HepG2 (cell line): Measurements from ENCODE around the gene PRODH. TPM values are rescaled to one million over a fixed set of nuclear protein-coding genes. Genes with fewer than 3 reads are reported as not detected.

Experiments used
- ATAC-seq: fragments of 200-7000 bp; cut with Tn5 transposase; 3 replicates; pipeline ENCODE4 v1.9.1; 2020; ENCODE audit warnings: mild to moderate bottlenecking, moderate library complexity
- BruUV-seq: library from RNA; stranded (reverse); fragments of 400-500 nt; replicated peaks from 2 replicates; lab custom pipeline; 2021; lab: Mats Ljungman, UMichigan
- CTCF ChIA-PET: fragments of 300-600 bp; formaldehyde crosslinking; extraction: SDS; loops from one replicate; lab custom pipeline; 2021; ENCODE audit warnings: low total read pairs, inconsistent platforms, low intra/inter-chr PET ratio; lab: Yijun Ruan, JAX
- POLR2A ChIA-PET: fragments of 350-600 bp; sonication (Branson Sonifier 250); formaldehyde crosslinking; loops from one replicate; lab custom pipeline; 2020; ENCODE audit warnings: antibody characterized with exemption, inconsistent platforms; lab: Yijun Ruan, JAX
- DNase-seq: peaks from one replicate; pipeline ENCODE4 v3.0.0-alpha.2; 2015; ENCODE audit warnings: low spot score
- FAIRE-seq: peaks from 3 replicates; lab custom pipeline; 2011; peaks lifted over from hg19 to GRCh38; lab: Jason Lieb, UNC
- H2AFZ ChIP-seq: one replicate; pipeline ENCODE4 v1.6.1; 2011; ENCODE audit warnings: low read length, inconsistent platforms
- H3K27ac ChIP-seq: fragments of 300-600 bp; 3 replicates; pipeline ENCODE4 v1.8.0; 2011; ENCODE audit warnings: mixed run types, mild to moderate bottlenecking, mixed read lengths, low read length, inconsistent platforms; ENCODE audit not compliant: insufficient read depth; ENCODE audit errors: extremely low read length
- H3K27me3 ChIP-seq, 2 experiments: fragments of 200-600 bp in 1 of 2; 2 replicates in 1 of 2; 3 replicates in 1 of 2; pipeline versions ENCODE4 v1.6.0 to v1.8.0; 2011; ENCODE audit warnings: low read length in 2 of 2, mild to moderate bottlenecking in 2 of 2, moderate library complexity in 2 of 2, inconsistent platforms in 1 of 2; ENCODE audit not compliant: insufficient read depth in 2 of 2, control insufficient read depth in 1 of 2
- H3K36me3 ChIP-seq, 2 experiments: fragments of 200-600 bp in 1 of 2; replicated peaks in 1 of 2; 2 replicates in 1 of 2; 3 replicates in 1 of 2; pipeline versions ENCODE4 v1.5.1 to v1.8.0; 2011; ENCODE audit warnings: low read length in 2 of 2, inconsistent platforms in 1 of 2; ENCODE audit not compliant: insufficient read depth in 2 of 2, control insufficient read depth in 1 of 2
- H3K4me1 ChIP-seq: 2 replicates; pipeline ENCODE4 v1.5.1; 2012; ENCODE audit warnings: low read length, inconsistent platforms; ENCODE audit not compliant: insufficient read depth
- H3K4me2 ChIP-seq: 2 replicates; pipeline ENCODE4 v1.6.0; 2011; ENCODE audit warnings: low read depth, low read length, inconsistent platforms
- H3K4me3 ChIP-seq, 3 experiments: fragments of 200-600 bp in 1 of 3; sonication (generic), shearing (Covaris generic) in 1 of 3; replicated peaks in 1 of 3; 2 replicates each; pipeline ENCODE4 v1.5.1; 2011 to 2016; ENCODE audit warnings: low read length in 3 of 3, inconsistent platforms in 2 of 3, low read depth in 2 of 3, mild to moderate bottlenecking in 2 of 3, control low read depth in 1 of 3, mixed read lengths in 1 of 3; ENCODE audit not compliant: insufficient read depth in 1 of 3
- H3K79me2 ChIP-seq: one replicate; pipeline ENCODE4 v1.6.1; 2011; ENCODE audit warnings: low read length, inconsistent platforms; ENCODE audit not compliant: insufficient read depth
- H3K9ac ChIP-seq: 2 replicates; pipeline ENCODE4 v1.6.0; 2011; ENCODE audit warnings: mild to moderate bottlenecking, low read depth, low read length, inconsistent platforms; ENCODE audit not compliant: insufficient read depth
- H3K9me3 ChIP-seq: 2 replicates; pipeline ENCODE4 v1.5.1; 2012; ENCODE audit warnings: mild to moderate bottlenecking, low read length
- H4K20me1 ChIP-seq: 2 replicates; pipeline ENCODE4 v1.6.0; 2011; ENCODE audit warnings: inconsistent platforms, mild to moderate bottlenecking, low read length, moderate library complexity; ENCODE audit not compliant: insufficient read depth
- ASH2L ChIP-seq: fragments of 300-600, 200-600 bp; sonication (generic); IDR thresholded peaks from 2 replicates; pipeline ENCODE4 v1.7.0; 2017; ENCODE audit warnings: low read depth, mild to moderate bottlenecking, moderate library complexity, mixed read lengths, low read length; ENCODE audit not compliant: insufficient read length
- DNMT3B ChIP-seq: conservative IDR thresholded peaks from 2 replicates; pipeline ENCODE4 v1.6.1; 2016; ENCODE audit warnings: missing biosample characterization, control low read depth
- GABPB1 ChIP-seq: IDR thresholded peaks from 2 replicates; pipeline ENCODE4 v1.6.1; 2016; ENCODE audit warnings: mild to moderate bottlenecking, missing genetic modification reagents, moderate library complexity, missing compliant biosample characterization
- HBP1 ChIP-seq: IDR thresholded peaks from 2 replicates; pipeline ENCODE4 v1.6.1; 2016; ENCODE audit warnings: low read depth, control low read depth
- ONECUT2 ChIP-seq: sonication (generic); formaldehyde crosslinking; IDR thresholded peaks from 2 replicates; pipeline ENCODE4 v1.4.0; 2020; ENCODE audit warnings: missing genetic modification reagents
- PAWR ChIP-seq: sonication (generic); formaldehyde crosslinking; IDR thresholded peaks from 2 replicates; pipeline ENCODE4 v1.4.0; 2020; ENCODE audit warnings: missing genetic modification reagents, mild to moderate bottlenecking, borderline replicate concordance
- PITX1 ChIP-seq: sonication (generic); formaldehyde crosslinking; IDR thresholded peaks from 2 replicates; pipeline ENCODE4 v1.5.1; 2020; ENCODE audit warnings: mild to moderate bottlenecking, missing genetic modification reagents
- POLR2A ChIP-seq, 2 experiments: IDR thresholded peaks; 2 replicates each; pipeline ENCODE4 v1.6.1; 2011; ENCODE audit warnings: low read depth in 2 of 2, low read length in 2 of 2, mild to moderate bottlenecking in 1 of 2, moderate library complexity in 1 of 2; ENCODE audit not compliant: insufficient read depth in 1 of 2
- RORA ChIP-seq: sonication (generic); formaldehyde crosslinking; IDR thresholded peaks from 2 replicates; pipeline ENCODE4 v1.5.0; 2020; ENCODE audit warnings: mild to moderate bottlenecking, missing genetic modification reagents, moderate library complexity
- SALL1 ChIP-seq: sonication (generic); formaldehyde crosslinking; IDR thresholded peaks from 2 replicates; pipeline ENCODE4 v1.8.0; 2022; ENCODE audit warnings: mild to moderate bottlenecking, missing genetic modification reagents
- SAP130 ChIP-seq: IDR thresholded peaks from 2 replicates; pipeline ENCODE4 v1.6.1; 2016; ENCODE audit warnings: low read depth
- TGIF2 ChIP-seq: IDR thresholded peaks from 2 replicates; pipeline ENCODE4 v1.6.1; 2016; ENCODE audit warnings: control low read depth, missing compliant biosample characterization
- WIZ ChIP-seq: sonication (generic); formaldehyde crosslinking; IDR thresholded peaks from 2 replicates; pipeline ENCODE4 v1.5.1; 2020; ENCODE audit warnings: mild to moderate bottlenecking, missing genetic modification reagents
- XBP1 ChIP-seq: sonication (generic); formaldehyde crosslinking; IDR thresholded peaks from 2 replicates; pipeline ENCODE4 v1.5.0; 2020; ENCODE audit warnings: missing genetic modification reagents
- ZNF234 ChIP-seq: sonication (generic); formaldehyde crosslinking; conservative IDR thresholded peaks from 2 replicates; pipeline ENCODE4 v1.5.1; 2020; ENCODE audit warnings: mild to moderate bottlenecking, missing genetic modification reagents
- ZNF619 ChIP-seq: sonication (generic); formaldehyde crosslinking; IDR thresholded peaks from 2 replicates; pipeline ENCODE4 v1.4.0; 2020; ENCODE audit warnings: mild to moderate bottlenecking, missing genetic modification reagents
- ZSCAN21 ChIP-seq: sonication (generic); formaldehyde crosslinking; IDR thresholded peaks from 2 replicates; pipeline ENCODE4 v1.8.0; 2022; ENCODE audit warnings: mild to moderate bottlenecking, missing genetic modification reagents, moderate library complexity, borderline replicate concordance
- WGBS: methylation state at CpG from one replicate; pipeline ENCODE4 v1.1.6; 2017; ENCODE audit warnings: low lambda C conversion rate; 5-methylcytosine and 5-hydroxymethylcytosine counted together
- in situ Hi-C: cut with HindIII; loops from 2 replicates; pipeline ENCODE4 v1.10.0; 2017; ENCODE audit warnings: low pct_unique_long_range_greater_than_20kb; ENCODE audit not compliant: extremely low pct_ligation_motif_present
- intact Hi-C: fragments of 100-400 bp; cut with micrococcal nuclease; formaldehyde crosslinking; loops from one replicate; pipeline ENCODE4 v1.10.0; 2022; ENCODE audit not compliant: unreplicated experiment
- polyA plus RNA-seq, 8 experiments: library from polyadenylated mRNA; depleted of rRNA in 3 of 8; stranded (reverse) in 7 of 8; unstranded in 1 of 8; fragments of >200 nt; fragmentation: Illumina TruSeq in 4 of 8; extraction: Trizol in 4 of 8; gene quantifications; 2 replicates each; pipeline versions ENCODE4 v1.2.1 to v1.2.3, GENCODE V29; 2011 to 2016; ENCODE audit warnings: low read depth in 4 of 8, missing spikeins in 1 of 8, mixed read lengths in 1 of 8; ENCODE audit not compliant: insufficient read depth in 1 of 8
- total RNA-seq, 5 experiments: library from RNA; depleted of rRNA; stranded (reverse); fragments of >200 nt; fragmentation: Illumina TruSeq; extraction: Trizol; gene quantifications; 2 replicates each; pipeline ENCODE4 v1.2.3, GENCODE V29; 2016; ENCODE audit warnings: low read depth in 1 of 5
- TF ChIP-seq, protein P1 (sequence below): sonication (generic); formaldehyde crosslinking; IDR thresholded peaks from 2 replicates; pipeline ENCODE4 v1.4.0; 2020; ENCODE audit warnings: missing genetic modification reagents
- TF ChIP-seq, protein P2 (sequence below): IDR thresholded peaks from 2 replicates; pipeline ENCODE4 v1.4.0; 2020; ENCODE audit warnings: mild to moderate bottlenecking, missing genetic modification reagents

PRODH gene
- total and polyA plus RNA-seq, 2 of the 13 experiments (the other 11 are each of a cell fraction or from before 2014, with no cell fraction given), result 0.29 to 0.30 TPM

GRCh38 chr22:18968011-18968749, 32.1 kb upstream of the PRODH start:
- H3K36me3 ChIP-seq, result no peaks in the 10 kb centered on the region
- H3K9ac ChIP-seq, result no peak overlapping the region
- ATAC-seq (peak; percentile 36), DNase-seq (no peak), FAIRE-seq (no peak)
- H3K27me3 ChIP-seq, result peaks cover 1 to 19% of the 10 kb centered on the region in 2 experiments; a peak in 3 of 5 replicates
- BruUV-seq, result no TSS peak
- H3K4me3 ChIP-seq, result no peak overlapping the region
- in situ Hi-C loops, result loop anchor here (25.0 kb wide), 2 partner anchors 1194 to 1319 kb away; partner anchors contain the start of gene CCDC188
- H3K4me2 ChIP-seq, result no peak overlapping the region
- ChIA-PET POLR2A (no interaction called here), CTCF (no interaction called here)
- H3K9me3 ChIP-seq, result no peaks in the 10 kb centered on the region
- H3K4me1 ChIP-seq, result peaks cover 3% of the 10 kb centered on the region; the same call in 1 of the 2 replicates
- H3K27ac ChIP-seq, result no peak overlapping the region
- H4K20me1 ChIP-seq, result 0 out of 2 replicates have a peak, but pooled peaks cover 6% of the 10 kb centered on the region
- no peaks in the 10 kb centered on the region for H3K79me2 ChIP-seq
- 32% methylated on average over 12 of the region's 20 CpGs for WGBS
- intact Hi-C loops, result no loop called here
- no peak overlapping the region for H2AFZ ChIP-seq
- TF ChIP-seq PAWR (CRISPR knock-in tag), result no peak
- TF ChIP-seq POLR2A (IDR thresholded peaks at IDR 0.05; ENCODE audit: insufficient read depth in 1 of 2, low read depth in 2 of 2, low read length in 2 of 2), result no peak
- TF ChIP-seq, protein P1, sequence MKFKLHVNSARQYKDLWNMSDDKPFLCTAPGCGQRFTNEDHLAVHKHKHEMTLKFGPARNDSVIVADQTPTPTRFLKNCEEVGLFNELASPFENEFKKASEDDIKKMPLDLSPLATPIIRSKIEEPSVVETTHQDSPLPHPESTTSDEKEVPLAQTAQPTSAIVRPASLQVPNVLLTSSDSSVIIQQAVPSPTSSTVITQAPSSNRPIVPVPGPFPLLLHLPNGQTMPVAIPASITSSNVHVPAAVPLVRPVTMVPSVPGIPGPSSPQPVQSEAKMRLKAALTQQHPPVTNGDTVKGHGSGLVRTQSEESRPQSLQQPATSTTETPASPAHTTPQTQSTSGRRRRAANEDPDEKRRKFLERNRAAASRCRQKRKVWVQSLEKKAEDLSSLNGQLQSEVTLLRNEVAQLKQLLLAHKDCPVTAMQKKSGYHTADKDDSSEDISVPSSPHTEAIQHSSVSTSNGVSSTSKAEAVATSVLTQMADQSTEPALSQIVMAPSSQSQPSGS (CRISPR knock-in tag), result no peak
- no peak for TF ChIP-seq XBP1
- 0 out of 2 replicates have a peak, but pooled peaks have one; percentile 55 for TF ChIP-seq ZSCAN21
- TF ChIP-seq WIZ, result 0 out of 2 replicates have a peak, but pooled peaks have one; percentile 55
- peak; percentile 27; the same call in 1 of the 2 replicates for TF ChIP-seq SAP130 (CRISPR knock-in tag)
- TF ChIP-seq, protein P2, sequence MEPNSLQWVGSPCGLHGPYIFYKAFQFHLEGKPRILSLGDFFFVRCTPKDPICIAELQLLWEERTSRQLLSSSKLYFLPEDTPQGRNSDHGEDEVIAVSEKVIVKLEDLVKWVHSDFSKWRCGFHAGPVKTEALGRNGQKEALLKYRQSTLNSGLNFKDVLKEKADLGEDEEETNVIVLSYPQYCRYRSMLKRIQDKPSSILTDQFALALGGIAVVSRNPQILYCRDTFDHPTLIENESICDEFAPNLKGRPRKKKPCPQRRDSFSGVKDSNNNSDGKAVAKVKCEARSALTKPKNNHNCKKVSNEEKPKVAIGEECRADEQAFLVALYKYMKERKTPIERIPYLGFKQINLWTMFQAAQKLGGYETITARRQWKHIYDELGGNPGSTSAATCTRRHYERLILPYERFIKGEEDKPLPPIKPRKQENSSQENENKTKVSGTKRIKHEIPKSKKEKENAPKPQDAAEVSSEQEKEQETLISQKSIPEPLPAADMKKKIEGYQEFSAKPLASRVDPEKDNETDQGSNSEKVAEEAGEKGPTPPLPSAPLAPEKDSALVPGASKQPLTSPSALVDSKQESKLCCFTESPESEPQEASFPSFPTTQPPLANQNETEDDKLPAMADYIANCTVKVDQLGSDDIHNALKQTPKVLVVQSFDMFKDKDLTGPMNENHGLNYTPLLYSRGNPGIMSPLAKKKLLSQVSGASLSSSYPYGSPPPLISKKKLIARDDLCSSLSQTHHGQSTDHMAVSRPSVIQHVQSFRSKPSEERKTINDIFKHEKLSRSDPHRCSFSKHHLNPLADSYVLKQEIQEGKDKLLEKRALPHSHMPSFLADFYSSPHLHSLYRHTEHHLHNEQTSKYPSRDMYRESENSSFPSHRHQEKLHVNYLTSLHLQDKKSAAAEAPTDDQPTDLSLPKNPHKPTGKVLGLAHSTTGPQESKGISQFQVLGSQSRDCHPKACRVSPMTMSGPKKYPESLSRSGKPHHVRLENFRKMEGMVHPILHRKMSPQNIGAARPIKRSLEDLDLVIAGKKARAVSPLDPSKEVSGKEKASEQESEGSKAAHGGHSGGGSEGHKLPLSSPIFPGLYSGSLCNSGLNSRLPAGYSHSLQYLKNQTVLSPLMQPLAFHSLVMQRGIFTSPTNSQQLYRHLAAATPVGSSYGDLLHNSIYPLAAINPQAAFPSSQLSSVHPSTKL (CRISPR knock-in tag), result 0 out of 2 replicates have a peak, but pooled peaks have one; percentile 20
- no peak for TF ChIP-seq ZNF234
- TF ChIP-seq PITX1 (CRISPR knock-in tag), result 0 out of 2 replicates have a peak, but pooled peaks have one; percentile 41
- peak; percentile 70; the same call in 1 of the 2 replicates for TF ChIP-seq HBP1 (CRISPR knock-in tag)
- TF ChIP-seq RORA (CRISPR knock-in tag), result no peak
- no peak for TF ChIP-seq ONECUT2
- 0 out of 2 replicates have a peak, but pooled peaks have one; percentile 53 for TF ChIP-seq DNMT3B (CRISPR knock-in tag)
- peak; percentile 67 for TF ChIP-seq SALL1 (CRISPR knock-in tag)
- TF ChIP-seq ZNF619 (CRISPR knock-in tag), result no peak
- no peak for TF ChIP-seq ASH2L
- peak; percentile 32; the same call in 1 of the 2 replicates for TF ChIP-seq GABPB1 (CRISPR knock-in tag)
- peak; percentile 36; the same call in 1 of the 2 replicates for TF ChIP-seq TGIF2 (CRISPR knock-in tag)
